Spleen (tissue), 11 donors: ENCODE results near the gene ZNF319. TPM values are rescaled to one million over a fixed set of nuclear protein-coding genes. Genes with fewer than 3 reads are reported as not detected.
A peak's percentile ranks its signal among the peaks of the same experiment; 100 is the strongest.

ENCODE experiments used
- DNase-seq: peaks from one replicate; pipeline ENCODE4 v3.0.0-alpha.2; 2020
- H3K27ac ChIP-seq, 8 donors: fragments of 200-600 bp; sonication (generic) in 7 of 8; 1 replicate in 4 of 8; 2 replicates in 4 of 8; pipeline versions ENCODE4 v1.5.0 to v1.8.0; 2016 to 2021; ENCODE audit warnings: inconsistent platforms in 4 of 8, mild to moderate bottlenecking in 4 of 8, moderate library complexity in 1 of 8
- H3K27me3 ChIP-seq, 7 donors: fragments of 200-600 bp; sonication (generic) in 6 of 7; replicated peaks in 1 of 7; 1 replicate in 4 of 7; 2 replicates in 3 of 7; pipeline versions ENCODE4 v1.5.0 to v1.8.0; 2016 to 2021; ENCODE audit warnings: inconsistent platforms in 3 of 7, mild to moderate bottlenecking in 1 of 7
- H3K36me3 ChIP-seq, 6 donors: fragments of 200-600 bp; sonication (generic) in 5 of 6; 1 replicate in 4 of 6; 2 replicates in 2 of 6; pipeline versions ENCODE4 v1.5.0 to v1.8.0; 2016 to 2021; ENCODE audit warnings: inconsistent platforms in 2 of 6
- H3K4me1 ChIP-seq, 6 donors: fragments of 200-600 bp; sonication (generic) in 5 of 6; 1 replicate in 3 of 6; 2 replicates in 3 of 6; pipeline versions ENCODE4 v1.5.0 to v1.8.0; 2016 to 2021; ENCODE audit warnings: inconsistent platforms in 3 of 6
- H3K4me3 ChIP-seq, 8 donors: fragments of 200-600 bp; sonication (generic) in 7 of 8; 1 replicate in 4 of 8; 2 replicates in 4 of 8; pipeline versions ENCODE4 v1.5.0 to v1.8.0; 2016 to 2021; ENCODE audit warnings: inconsistent platforms in 4 of 8, mild to moderate bottlenecking in 4 of 8, moderate library complexity in 2 of 8
- H3K9me3 ChIP-seq, 8 donors: fragments of 200-600 bp; sonication (generic) in 7 of 8; 1 replicate in 4 of 8; 2 replicates in 4 of 8; pipeline versions ENCODE4 v1.5.0 to v1.8.0; 2016 to 2021; ENCODE audit warnings: inconsistent platforms in 4 of 8
- CTCF ChIP-seq, 11 experiments: fragments of 200-600 bp in 7 of 11; fragments of 450-650 bp in 4 of 11; sonication (generic) in 4 of 11; IDR thresholded peaks in 8 of 11; conservative IDR thresholded peaks in 3 of 11; 1 replicate in 7 of 11; 2 replicates in 4 of 11; pipeline versions ENCODE4 v1.4.0 to v1.8.0; 2016 to 2021; ENCODE audit warnings: antibody characterized with exemption in 11 of 11, inconsistent platforms in 4 of 11, mild to moderate bottlenecking in 1 of 11
- POLR2A ChIP-seq, 3 donors: fragments of 450-650 bp; IDR thresholded peaks; one replicate each; pipeline ENCODE4 v1.5.1; 2017; ENCODE audit warnings: antibody characterized with exemption in 3 of 3, mild to moderate bottlenecking in 1 of 3
- POLR2AphosphoS5 ChIP-seq, 3 donors: sonication (generic); formaldehyde crosslinking; IDR thresholded peaks; one replicate each; pipeline ENCODE4 v1.5.1; 2017; ENCODE audit warnings: antibody characterized with exemption in 3 of 3
- WGBS, 5 donors: extraction: QIAGEN DNeasy Blood & Tissue Kit in 3 of 5; methylation state at CpG; one replicate each; pipeline versions ENCODE4 v1.1.5 to v1.1.7; 2013 to 2018; 5-methylcytosine and 5-hydroxymethylcytosine counted together
- intact Hi-C: fragments of 100-400 bp; cut with DNase I; formaldehyde crosslinking; loops from one replicate; pipeline ENCODE4 v1.15.0; 2023; ENCODE audit warnings: low total_unique reads
- polyA plus RNA-seq, 3 donors: library from polyadenylated mRNA; stranded (reverse); fragments of 200-250 nt; gene quantifications; one replicate each; pipeline ENCODE4 v1.2.1, GENCODE V29; 2013
- total RNA-seq, 7 donors: library from RNA; depleted of rRNA in 3 of 7; stranded (reverse); fragments of >200 nt in 3 of 7; fragmentation: NEBNext Ultra II Directional in 4 of 7; extraction: Animal tissue kit (Norgen Biotek cat#: 25700) in 4 of 7; gene quantifications; one replicate each; pipeline versions ENCODE4 v1.1.0 to v1.2.1, GENCODE V29; 2016 to 2021
- donor health status: healthy with polysubstance abuse.
- donor health status: DM: no; HTN: no; CAD: no; lungs with moderate emphysema.
- donor health status: DM: no; HTN: no; CAD: no.
- donor health status: Bipolar disorder and iron deficiency.
- donor health status: healthy.
- donor health status: DM: no; HTN: no; CAD: no.
- donor health status: DM: yes; HTN: yes; CAD: no.

ZNF319 gene
- total and polyA plus RNA-seq, 10 donors = 3.0 to 23.4 (median 16.1) TPM

GRCh38 chr16:57986196-57986595 is 14.3 kb downstream of the ZNF319 start:
- no peak for TF ChIP-seq POLR2A (IDR thresholded peaks at IDR 0.05)
- TF ChIP-seq POLR2AphosphoS5 (IDR thresholded peaks at IDR 0.05) = no peak
- no peak for TF ChIP-seq CTCF (IDR thresholded peaks at IDR 0.05 in 8 of 11, conservative IDR thresholded peaks at IDR 0.05 in 3 of 11)
- WGBS, 5 donors = 72 to 78% (median 75%) methylated on average over 9 of the region's 9 CpGs
- peaks cover 0 to 24% (median 0%) of the 10 kb centered on the region in 7 donors for H3K27me3 ChIP-seq
- H3K27ac ChIP-seq = no peak overlapping the region
- no peak overlapping the region for H3K4me3 ChIP-seq
- no peaks in the 10 kb centered on the region for H3K9me3 ChIP-seq
- H3K36me3 ChIP-seq = no peaks in the 10 kb centered on the region
- H3K4me1 ChIP-seq = peaks cover 5 to 24% (median 18%) of the 10 kb centered on the region in 6 donors
- intact Hi-C loops = no loop called here
- DNase-seq = peak; percentile 15

GRCh38 chr16:57985204-57986181 is 15.0 kb downstream of the ZNF319 start:
- peak overlapping the region in 4 of 8 donors; percentile 49 to 65 (median 60) for H3K27ac ChIP-seq
- intact Hi-C loops = no loop called here

GRCh38 chr16:57984443-57985203 is 15.8 kb downstream of the ZNF319 start:
- peaks cover 0 to 24% (median 0%) of the 10 kb centered on the region in 7 donors for H3K27me3 ChIP-seq
- no peaks in the 10 kb centered on the region for H3K9me3 ChIP-seq
- intact Hi-C loops = no loop called here
- H3K27ac ChIP-seq = peak overlapping the region in 4 of 8 donors; percentile 49 to 65 (median 60)
- peak overlapping the region; percentile 36 to 74 (median 56) for H3K4me3 ChIP-seq
- H3K4me1 ChIP-seq = peaks cover 5 to 24% (median 18%) of the 10 kb centered on the region in 6 donors
- DNase-seq = peak; percentile 95
- H3K36me3 ChIP-seq = no peaks in the 10 kb centered on the region
- TF ChIP-seq CTCF (IDR thresholded peaks at IDR 0.05 in 8 of 11, conservative IDR thresholded peaks at IDR 0.05 in 3 of 11) = peak in 1 of 11 experiments; percentile 9
- peak; percentile 11 to 65 (median 42) for TF ChIP-seq POLR2AphosphoS5 (IDR thresholded peaks at IDR 0.05)
- TF ChIP-seq POLR2A (IDR thresholded peaks at IDR 0.05) = no peak
- WGBS, 5 donors = 8 to 19% (median 11%) methylated on average over 28 to 64 of the region's 64 CpGs

More at GRCh38 chr16:57985204-57986181, 15.0 kb downstream of the ZNF319 start:
- Histone ChIP-seq H3K9me3 (no peaks in the 10 kb centered on the region), H3K4me1 (peaks cover 5 to 24% (median 18%) of the 10 kb centered on the region in 6 donors), H3K4me3 (peak overlapping the region; percentile 36 to 74 (median 56)), H3K27me3 (peaks cover 0 to 24% (median 0%) of the 10 kb centered on the region in 7 donors), H3K36me3 (no peaks in the 10 kb centered on the region)
- DNase-seq = peak; percentile 75
- no peak for TF ChIP-seq POLR2A (IDR thresholded peaks at IDR 0.05)
- no peak for TF ChIP-seq POLR2AphosphoS5 (IDR thresholded peaks at IDR 0.05)
- TF ChIP-seq CTCF (IDR thresholded peaks at IDR 0.05 in 8 of 11, conservative IDR thresholded peaks at IDR 0.05 in 3 of 11) = no peak
- 22 to 45% (median 29%) methylated on average over 35 to 62 of the region's 62 CpGs for WGBS, 5 donors
